DMS 273 (cell line): Measurements from ENCODE around the gene MED20.
"Not testable (repeated sequence)": the region's sequence is repeated elsewhere in the genome, so short reads cannot be mapped to it uniquely, and the experiment has no call there.

ENCODE experiments used
- DNase-seq: peaks from one replicate; lab custom pipeline; 2025; ENCODE audit not compliant: unreplicated experiment; lab: John Stamatoyannopoulos, UW

Gene MED20, protein sequence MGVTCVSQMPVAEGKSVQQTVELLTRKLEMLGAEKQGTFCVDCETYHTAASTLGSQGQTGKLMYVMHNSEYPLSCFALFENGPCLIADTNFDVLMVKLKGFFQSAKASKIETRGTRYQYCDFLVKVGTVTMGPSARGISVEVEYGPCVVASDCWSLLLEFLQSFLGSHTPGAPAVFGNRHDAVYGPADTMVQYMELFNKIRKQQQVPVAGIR

DNA sequence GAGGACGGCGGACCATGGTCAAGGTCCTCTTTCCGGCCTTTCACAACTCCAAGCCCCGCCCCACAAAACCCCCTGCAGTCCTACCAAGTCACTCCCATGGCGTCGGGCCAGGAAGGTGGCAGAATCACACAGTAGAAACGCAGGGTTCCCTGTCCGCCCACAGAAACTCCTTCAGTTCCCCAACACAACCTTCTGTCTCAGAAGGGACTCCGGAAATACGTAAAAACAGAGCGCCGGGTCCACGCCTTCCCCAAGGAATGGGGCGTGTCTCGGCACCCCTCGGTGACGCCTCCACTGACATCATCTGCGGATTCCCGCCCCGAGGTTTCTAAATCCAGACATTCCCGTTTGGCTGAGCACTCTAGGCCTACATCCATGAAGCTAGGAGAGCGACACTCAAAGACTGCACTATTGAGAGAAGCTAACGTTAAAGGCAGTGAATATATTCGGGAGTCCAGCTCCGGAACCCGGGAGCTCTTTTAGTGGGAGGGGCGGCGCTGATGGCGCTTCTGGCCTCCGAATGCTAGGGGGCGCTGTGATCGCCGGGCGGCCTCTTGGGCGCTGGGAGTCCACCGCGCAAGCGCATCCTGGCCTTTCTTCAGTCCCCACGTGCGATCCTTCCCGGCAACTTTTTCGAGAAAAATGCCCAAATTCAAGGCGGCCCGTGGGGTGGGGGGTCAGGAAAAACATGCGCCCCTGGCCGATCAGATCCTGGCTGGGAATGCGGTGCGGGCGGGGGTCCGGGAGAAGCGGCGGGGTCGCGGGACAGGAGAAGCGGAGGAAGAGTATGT lies at the start of gene MED20, which contains the start of gene BYSL:
MED20 (minus strand) TSS at position 219 of the 791 bp plus-strand sequence; CDS start at position 98, 121 bp downstream.
BYSL (plus strand) TSS at position 579 of the 791 bp plus-strand sequence; CDS start at position 643, 64 bp downstream.
- DNase-seq, result peak; percentile 98

DNA sequence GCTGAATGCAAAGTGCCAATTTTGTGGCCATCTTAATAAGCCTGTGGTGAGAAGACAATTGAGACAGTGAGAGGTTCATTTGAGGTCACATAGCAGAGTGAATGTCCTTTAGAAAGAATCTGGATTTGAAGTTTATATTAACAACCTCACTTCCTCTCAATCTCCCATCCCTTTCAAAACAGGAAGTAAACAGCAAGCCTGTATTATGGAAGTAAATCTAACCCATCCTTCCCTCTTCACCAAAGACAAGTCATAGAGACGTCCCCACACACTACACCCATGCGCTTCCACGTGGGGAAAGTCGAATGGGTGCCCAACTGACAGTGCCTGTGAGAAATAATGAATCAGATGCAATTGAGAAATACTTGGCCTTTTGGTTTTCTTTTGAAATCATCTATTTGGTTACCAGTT lies 49.5 kb upstream of the MED20 start:
- DNase-seq, result no peak

DNA sequence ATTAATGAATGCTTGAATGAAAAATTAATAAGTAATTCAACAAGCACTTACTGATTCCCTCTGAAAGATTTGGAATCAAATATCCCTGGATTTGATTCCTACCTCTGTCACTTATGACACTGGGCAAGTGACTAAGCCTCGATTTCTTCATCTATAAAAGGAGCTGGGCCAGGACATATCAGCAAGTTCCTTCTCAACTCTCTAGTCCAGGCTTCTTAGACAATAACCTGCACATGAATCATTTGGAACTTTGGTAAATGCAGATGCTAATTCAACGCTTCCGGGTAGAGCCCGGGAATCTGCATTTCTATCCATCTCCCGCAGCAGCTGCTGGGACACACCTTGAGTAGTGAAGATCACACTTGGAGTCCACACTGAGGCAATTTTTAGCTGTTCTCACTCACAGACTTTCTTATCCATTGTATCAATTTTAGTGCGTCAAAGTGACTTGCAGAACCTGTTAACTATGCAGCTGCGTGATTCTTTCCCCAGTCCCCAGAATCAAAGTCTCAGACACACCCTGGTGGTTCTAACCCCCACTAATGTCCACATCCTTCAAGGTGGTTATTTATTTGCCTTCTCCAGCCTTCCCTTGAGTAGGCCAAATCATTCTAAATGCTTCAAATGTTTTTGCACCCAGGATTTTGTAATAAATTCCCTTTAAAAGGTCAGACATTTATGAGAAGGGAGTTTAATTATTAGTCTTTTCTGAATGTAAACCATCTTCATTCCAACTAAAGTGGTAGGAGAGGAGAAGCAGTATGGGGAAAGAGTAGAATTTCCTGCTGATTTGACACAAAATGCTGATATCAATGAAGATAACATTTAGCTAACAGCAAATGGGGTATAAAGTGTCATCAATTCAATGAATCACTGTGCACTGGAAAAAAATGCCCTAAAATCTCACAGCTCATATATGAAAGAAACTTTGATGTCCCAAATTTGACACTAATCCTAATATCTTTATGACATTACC lies 46.7 kb upstream of the MED20 start:
- DNase-seq, result no peak

DNA sequence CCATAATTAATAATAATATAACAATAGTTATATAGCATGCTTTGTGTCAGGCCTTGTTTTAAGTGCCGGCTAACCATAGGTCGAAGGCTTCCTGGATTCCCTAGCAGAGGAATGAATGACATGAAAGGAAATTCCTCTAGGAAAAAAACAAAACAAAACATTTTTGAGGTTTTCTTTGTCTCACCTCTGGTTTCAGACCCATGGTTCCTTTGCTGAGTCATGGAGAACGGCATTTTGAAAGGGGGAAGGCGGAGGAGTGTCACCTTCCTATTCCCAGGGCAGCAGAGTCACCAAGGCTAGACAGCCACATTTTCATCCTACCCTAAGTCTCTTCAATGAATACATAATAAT lies 46.0 kb upstream of the MED20 start:
- DNase-seq, result no peak

DNA sequence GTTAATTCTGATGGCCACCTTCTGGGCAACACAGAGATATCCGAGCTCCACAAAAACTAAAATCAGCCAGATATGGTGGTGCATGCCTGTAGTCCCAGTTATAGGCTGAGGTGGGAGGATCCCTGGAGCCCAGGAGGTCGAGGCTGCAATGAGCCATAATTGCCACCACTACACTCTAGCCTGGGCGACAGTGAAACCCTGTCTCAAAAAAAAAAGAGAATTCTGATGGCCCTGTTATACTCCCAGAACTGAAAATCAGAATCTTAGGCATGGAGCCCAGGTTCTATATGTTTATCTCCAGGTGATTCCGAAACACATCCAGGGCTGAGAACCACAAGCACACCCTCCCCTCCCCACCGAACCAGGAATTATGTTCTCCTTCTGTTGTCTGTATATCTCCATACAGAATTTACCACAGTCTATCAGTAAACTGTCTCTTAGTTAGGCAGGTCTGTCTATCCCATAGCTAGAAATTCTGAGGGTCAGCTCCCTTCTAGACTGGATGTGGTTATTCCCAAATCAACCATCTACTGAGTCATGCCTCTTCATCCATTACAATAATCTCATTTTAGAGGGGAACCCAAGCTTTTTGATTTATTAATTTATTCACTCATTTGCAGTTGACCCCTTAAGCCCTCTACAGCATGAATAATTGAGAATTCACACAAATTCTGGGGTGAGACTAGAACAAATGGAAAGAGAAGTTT lies 45.4 kb upstream of the MED20 start:
- DNase-seq, result no peak

DNA sequence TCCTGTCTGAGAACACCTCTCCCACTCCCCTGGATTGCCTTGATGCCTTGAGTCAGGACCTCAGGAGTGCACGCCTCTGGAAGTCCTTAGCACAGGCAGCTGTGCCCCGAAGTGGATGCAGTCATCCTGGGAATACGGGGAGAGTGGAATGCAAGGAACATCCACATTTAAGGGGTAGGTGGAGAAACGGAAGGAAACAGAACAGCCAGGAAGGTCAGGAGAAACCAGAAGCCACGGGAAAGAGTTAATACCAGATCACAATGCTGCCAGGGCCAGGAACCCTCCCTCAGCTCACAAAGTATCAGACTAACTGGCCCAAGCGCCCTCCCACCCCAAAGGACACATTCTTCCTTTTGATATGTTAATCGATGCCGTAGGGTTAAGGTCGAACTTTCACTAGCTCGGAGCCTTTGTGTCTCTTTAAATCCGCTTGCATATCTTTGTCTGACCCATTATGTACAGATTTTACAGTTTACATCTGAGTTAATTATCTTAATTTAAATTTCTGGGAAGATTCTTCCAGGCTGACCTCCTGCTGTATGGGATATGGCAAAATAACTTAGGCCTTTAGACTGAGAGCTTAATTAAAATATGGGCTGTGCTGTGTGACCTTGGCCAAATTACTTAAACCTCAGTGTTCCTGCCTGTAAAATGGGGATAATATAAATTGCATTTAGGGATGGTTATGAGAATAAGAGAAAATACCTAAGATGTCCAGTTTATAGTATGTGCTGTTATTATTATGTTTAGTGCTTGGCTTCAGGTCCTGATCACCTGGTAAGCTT lies 44.7 kb upstream of the MED20 start:
- no peak for DNase-seq

DNA sequence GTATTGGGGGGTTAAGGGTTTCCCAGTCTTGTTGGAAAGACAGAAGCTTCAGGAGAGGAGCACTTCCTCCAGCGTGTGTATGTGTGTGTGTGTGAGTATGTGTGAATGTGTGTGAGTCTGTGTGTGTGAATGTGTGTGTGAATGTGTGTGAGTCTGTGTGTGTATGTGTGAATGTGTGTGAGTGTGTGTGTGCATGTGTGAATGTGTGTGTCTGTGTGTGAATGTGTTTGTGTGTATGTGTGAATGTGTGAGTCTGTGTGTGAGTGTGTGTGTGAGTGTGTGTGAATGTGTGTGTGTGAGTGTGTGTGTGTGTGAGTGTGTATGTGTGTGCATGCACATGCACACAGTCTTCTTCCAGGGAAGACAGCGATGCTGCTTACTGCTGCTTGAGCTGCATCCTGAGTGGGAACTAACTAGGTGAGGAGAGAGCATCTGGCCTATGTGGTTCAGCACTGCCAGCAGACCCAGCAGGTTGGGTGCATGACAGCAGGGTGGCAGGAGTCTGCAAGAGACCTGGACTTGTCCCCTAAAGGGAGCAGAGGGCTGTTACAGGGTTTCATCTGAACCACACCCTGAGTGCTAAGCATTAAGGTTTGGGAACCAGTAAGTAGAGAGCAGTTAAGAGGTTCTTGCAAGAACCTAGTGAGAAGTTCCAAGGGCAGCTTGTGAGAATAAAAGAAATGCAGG lies 43.4 kb upstream of the MED20 start:
- DNase-seq, result peak; percentile 31

DNA sequence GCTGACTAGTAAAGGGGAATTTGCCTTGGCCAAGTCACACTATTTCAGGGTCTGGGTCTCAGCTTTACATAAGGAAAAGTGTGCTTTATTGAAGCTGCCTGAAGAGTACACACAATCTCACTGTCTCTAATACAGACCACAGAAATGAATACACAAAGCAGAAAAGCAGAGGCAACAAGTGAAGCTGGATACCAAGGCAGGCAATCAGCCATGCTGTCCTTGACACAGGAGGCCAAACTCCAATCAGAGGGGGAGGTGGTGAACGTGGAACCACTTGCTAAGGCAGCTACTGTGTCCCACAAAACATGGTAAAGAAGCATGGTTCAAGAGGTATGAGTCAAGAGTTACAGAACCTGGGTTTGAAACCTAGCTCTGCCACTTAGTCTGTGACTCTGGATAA lies 42.4 kb upstream of the MED20 start:
- DNase-seq, result no peak

DNA sequence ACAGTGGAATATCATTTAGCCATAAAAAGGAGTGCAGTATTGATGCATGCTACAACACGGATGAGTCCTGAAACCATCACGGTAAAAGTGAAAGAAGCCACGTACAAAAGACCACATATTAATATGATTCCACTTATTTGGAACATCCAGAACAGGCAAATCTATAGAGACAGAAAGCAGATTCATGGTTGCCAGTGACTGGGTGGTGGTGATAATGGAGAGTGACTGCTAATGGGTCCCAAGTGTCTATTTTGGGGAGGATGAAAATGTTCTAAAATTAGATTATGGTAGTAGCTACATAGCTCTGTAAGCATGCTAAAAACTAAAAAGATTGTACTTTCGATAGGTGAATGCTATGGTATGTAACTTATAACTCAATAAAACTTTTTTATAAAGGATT lies 39.1 kb upstream of the MED20 start:
- DNase-seq, result no peak

DNA sequence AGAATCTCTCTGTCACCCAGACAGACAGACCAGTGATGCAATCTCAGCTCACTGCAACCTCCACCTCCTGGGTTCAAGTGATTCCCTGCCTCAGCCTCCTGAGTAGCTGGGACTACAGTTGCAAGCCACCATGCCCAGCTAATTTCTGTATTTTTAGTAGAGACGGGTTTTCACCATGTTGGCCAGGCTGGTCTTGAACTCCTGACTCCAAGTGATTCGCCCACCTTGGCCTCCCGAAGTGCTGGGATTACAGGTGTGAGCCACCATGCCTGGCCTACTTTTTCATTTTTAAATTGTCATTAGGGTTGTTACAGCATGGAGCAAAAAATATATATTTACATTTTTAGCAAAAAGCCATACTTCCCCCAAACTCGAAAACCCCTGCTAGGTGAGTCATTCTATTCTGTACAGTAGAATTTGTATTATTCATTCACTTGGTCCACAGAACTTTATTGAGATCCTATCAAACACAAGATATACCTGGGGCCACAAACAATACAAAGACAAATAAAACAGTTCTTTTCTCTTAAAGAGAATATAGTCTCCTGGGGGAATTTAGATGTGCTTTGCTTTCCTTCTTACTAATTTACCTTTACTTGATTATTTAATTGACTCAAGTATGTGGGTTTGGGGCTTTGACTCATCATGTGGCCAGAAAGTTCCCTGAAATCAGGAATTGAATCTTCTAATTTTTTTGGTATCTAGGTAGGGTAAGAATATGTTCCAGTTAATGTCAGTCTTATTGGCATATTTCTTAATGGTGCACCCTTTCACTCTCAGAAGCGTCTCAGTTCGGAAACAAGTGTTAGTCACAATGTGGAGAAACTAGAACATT lies 37.3 kb upstream of the MED20 start:
- DNase-seq, result no peak

DNA sequence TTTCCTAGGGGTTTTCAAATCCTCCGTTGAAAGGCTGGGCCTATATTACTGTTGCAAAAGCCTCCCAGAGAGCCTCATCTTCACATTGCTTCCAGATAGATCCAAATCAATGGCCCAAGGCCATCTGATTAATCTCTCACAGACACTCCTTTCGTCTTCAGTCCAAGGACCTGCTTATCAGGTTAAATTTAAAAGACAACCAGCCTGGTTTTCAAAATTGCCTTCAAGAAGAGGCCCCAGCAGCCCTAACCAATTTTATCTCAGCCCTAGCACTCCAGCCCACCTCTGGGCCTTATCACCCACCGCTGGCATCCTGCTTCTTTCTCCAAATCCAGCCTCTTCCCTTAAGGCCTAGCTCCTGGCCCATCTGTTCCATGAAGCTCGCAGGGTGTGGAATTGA lies 36.2 kb upstream of the MED20 start:
- DNase-seq, result no peak

DNA sequence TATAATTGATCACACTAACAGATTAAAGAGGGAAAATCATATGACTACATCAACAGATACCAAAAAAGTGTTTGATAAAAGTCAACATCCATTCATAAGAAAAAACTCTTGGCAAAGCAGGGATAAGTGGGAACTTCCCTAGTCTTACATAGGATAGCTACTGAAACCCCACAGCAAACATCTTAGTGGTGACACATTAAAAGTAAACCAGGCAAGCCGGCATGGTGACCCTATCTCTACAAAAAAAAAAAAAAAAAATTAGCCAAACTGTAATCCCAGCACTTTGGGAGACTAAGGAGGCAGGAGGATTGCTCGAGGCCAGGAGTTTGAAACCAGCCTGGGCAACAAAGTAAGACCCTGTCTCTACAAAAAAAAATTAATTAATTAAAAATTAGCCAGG lies 34.5 kb upstream of the MED20 start:
- no peak for DNase-seq

DNA sequence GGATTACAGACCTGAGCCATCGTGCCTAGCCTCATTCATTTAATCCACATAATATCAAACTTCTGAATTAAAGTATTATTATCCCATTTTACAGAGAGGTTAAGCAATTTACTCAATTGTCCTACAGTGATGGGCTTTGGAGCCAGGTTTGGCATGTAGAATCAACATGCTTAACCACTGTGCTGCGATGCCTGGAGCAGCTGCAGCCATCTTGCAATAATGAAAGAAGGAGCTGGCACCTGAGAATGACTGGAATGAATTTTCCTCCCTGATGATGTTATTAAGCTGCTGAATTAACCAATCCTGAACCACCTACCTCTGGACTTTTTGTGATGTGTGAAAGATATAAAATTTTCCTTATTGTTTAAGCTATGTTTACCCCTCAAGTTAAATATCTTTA lies 33.7 kb upstream of the MED20 start:
- no peak for DNase-seq

DNA sequence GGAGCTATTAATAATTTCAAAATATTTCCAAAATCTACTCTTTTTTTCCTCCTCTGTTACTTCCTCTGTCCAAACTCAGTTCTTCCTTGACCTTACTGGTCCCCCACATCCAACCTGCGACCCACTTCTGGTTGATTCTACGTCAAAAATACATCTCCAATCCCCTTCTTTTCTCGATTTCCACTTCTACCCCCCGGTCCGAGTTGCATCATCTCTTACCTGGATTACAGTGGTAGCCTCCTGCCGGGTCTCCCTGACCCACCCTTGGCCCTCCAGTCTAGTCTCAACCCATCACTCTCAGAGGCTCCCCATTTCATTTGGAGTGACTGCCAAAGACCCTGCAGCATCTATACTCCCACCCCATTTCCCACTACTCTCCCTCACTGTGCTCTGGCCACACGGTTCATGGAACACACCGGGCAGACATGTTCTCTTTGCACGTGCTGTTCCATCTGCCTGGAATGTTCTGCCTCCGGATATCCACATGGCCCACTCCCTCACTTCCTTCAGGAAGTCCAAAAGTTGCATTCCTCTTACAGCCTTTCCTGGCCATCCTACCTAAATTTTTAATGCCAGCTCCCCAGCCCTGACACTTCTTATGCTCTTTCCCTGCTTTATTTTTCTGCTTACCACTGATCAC lies 26.8 kb upstream of the MED20 start:
- no peak for DNase-seq

DNA sequence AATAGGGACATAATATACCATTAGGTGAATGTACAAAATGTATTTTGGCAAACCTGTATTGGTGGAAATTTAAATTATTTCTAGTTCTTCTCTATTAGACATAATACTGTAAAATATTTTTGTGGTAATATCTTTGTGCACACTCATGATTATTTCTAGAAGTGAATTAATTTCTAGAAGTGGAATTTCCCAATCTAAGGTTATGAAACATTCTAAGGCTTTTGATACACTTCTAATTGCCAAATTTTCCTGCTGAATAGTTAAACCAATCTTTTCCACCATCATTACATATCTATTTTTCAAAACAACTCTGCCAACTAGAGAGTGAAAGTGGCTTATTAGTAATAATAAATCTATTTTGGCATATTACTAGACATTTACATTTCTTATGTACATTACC lies 22.5 kb upstream of the MED20 start:
- no peak for DNase-seq

DNA sequence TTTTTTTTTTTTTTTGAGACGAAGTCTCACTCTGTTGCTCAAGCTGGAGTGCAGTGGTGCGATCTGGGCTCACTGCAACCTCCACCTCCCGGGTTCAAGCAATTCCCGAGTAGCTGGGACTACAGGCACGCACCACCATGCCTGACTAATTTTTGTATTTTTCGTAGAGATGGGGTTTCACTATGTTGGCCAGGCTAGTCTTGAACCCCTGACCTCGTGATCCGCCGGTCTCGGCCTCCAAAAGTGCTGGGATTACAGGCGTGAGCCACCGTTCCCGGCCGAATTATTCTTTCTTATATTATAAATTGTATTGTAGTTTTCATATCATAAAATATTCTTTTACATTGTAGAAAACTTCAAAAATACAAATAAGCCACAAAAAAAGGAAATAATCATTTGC lies 21.9 kb upstream of the MED20 start:
- DNase-seq, result not testable (repeated sequence)

DNA sequence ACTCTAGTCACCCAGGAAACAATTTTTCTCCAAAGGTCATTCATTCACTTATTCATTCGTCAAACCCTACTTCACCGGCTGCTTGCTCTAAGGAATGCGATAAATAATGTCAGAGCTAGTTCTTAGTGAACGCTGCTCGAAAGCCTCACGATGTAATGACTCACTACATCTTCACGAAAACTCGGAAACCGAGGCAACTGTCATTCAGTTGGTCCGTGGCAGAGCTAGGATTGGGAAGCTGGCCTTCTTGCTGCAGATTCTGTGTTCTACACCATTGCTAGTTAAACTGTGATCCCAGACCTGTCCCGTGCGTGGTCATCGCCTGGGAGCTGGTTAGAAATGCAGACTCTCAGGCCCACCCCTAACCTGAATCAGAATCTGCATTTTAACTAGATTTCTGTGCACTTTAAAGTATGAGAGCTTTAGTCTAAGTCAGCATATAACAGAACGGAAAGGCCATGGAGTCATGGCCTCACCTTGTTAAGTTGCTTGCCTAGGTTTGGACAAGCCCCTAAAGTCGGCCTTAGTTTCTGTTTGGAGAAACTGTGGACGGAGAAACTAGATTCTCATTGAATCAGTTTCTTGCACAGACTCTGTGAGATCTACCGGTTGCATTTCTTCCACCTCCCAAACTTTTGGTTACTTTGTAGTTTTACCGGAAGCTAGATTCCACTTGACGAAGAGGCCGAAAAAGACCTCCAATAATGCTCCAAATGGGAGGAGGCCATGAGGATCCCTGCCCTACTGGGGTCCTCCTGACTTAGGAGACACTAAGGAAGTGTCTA lies 21.3 kb upstream of the MED20 start:
- DNase-seq, result peak; percentile 72
